ENCODE results near the gene FGD3.

The FGD3 gene

DNA sequence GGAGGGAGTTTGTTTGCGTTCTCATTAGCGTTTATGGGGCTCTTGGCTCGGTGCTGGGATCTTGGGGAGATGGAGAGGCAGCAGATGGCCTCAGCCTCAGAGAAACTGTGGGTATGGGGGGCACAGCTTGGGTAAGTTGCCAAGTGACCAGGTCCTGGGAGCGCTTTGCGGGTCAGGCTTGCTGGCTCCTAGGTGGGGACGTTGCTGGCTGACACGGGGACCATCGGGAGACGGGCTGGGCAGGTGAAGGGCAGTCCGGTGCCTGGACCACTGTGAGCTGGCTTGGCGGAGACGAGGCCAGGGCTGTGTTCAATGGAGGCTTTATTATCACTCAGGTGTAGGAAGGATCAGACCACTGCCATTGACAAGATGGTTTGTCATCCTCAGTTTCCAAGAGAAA, 30.0 kb downstream of the FGD3 start:
- Histone ChIP-seq H3K36me3 (ENCODE audit: low read depth) (no peaks in the 10 kb centered on the region), H3K4me1 (ENCODE audit: insufficient read depth, poor library complexity, severe bottlenecking) (peaks cover 5% of the 10 kb centered on the region), H3K27ac (ENCODE audit: poor library complexity, severe bottlenecking) (no peak overlapping the region), H3K27me3 (ENCODE audit: insufficient read depth, poor library complexity, severe bottlenecking) (no peaks in the 10 kb centered on the region), H3K4me3 (ENCODE audit: severe bottlenecking) (no peak overlapping the region), H3K9me3 (ENCODE audit: severe bottlenecking) (no peaks in the 10 kb centered on the region)
- ATAC-seq (ENCODE audit: low read depth) (no peak), DNase-seq (ENCODE audit: low spot score) (no peak)
- TF ChIP-seq, protein P1, sequence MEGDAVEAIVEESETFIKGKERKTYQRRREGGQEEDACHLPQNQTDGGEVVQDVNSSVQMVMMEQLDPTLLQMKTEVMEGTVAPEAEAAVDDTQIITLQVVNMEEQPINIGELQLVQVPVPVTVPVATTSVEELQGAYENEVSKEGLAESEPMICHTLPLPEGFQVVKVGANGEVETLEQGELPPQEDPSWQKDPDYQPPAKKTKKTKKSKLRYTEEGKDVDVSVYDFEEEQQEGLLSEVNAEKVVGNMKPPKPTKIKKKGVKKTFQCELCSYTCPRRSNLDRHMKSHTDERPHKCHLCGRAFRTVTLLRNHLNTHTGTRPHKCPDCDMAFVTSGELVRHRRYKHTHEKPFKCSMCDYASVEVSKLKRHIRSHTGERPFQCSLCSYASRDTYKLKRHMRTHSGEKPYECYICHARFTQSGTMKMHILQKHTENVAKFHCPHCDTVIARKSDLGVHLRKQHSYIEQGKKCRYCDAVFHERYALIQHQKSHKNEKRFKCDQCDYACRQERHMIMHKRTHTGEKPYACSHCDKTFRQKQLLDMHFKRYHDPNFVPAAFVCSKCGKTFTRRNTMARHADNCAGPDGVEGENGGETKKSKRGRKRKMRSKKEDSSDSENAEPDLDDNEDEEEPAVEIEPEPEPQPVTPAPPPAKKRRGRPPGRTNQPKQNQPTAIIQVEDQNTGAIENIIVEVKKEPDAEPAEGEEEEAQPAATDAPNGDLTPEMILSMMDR (IDR thresholded peaks at IDR 0.05; ENCODE audit: poor library complexity, severe bottlenecking): no peak

DNA sequence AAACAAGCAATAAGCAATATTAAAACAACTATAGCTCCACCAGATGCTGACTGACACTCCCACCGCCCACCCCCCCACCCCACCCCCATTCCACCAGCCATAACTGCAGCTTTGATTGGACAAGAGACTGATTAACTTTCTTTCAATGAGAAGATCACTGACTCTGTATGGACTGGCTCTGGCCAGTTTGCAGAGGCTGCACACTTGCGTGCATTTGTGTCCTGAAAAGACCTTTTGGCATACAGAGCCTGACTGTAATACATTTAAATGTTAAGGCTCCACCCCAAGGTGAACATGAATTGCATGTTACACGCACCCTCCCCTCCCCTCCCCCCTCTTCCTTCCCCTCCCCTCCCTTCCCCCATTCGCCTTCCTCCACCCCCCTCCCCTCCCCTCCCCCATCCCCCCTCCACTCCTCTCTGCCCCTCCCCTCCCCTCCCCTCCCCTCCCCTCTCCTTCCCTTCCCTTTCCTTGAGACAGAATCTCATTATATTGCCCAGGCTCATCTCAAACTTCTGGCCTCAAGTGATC, 31.1 kb downstream of the FGD3 start:
- Histone ChIP-seq H3K4me3 (ENCODE audit: severe bottlenecking) (no peak overlapping the region), H3K27ac (ENCODE audit: poor library complexity, severe bottlenecking) (no peak overlapping the region), H3K36me3 (ENCODE audit: low read depth) (no peaks in the 10 kb centered on the region), H3K4me1 (ENCODE audit: insufficient read depth, poor library complexity, severe bottlenecking) (peaks cover 5% of the 10 kb centered on the region), H3K27me3 (ENCODE audit: insufficient read depth, poor library complexity, severe bottlenecking) (no peaks in the 10 kb centered on the region), H3K9me3 (ENCODE audit: severe bottlenecking) (peaks cover 4% of the 10 kb centered on the region)
- TF ChIP-seq, protein P1 (IDR thresholded peaks at IDR 0.05; ENCODE audit: poor library complexity, severe bottlenecking): no peak
- DNase-seq (ENCODE audit: low spot score): no peak
- no peak for ATAC-seq (ENCODE audit: low read depth)

DNA sequence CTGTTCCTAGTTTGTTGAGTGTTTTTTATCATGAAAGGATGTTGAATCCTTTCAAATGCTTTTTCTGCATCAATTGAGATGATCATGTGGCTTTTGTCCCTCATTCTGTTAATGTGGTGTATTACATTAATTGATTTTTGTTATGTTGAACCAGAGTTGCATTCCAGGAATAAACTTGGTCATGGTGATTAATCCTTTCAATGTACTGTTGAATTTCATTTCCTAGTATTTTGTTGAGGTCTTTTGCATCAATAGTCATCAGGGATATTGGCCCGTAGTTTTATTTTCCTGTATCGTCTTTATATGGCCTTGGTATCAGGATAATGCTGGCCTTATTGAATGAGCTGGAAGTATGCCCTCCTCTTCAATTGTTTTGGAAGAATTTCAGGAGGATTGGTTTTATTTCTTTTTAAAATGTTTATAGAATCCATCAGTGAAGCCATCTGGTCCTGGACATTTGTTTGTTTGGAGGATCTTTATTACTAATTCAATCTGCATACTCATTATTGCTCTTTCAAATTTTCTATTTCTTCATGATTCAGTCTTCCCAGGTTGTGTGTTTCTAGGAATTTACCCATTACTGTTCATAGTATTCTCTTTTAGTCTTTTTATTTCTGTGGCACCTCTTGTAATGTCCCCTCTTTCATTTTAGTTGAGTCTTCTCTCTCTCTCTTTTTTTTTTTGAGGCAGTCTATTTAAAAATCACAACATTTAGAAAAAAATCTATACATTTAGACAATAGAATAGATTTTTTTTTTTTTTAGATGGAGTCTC, 32.1 kb downstream of the FGD3 start:
- Histone ChIP-seq H3K4me1 (ENCODE audit: insufficient read depth, poor library complexity, severe bottlenecking) (peaks cover 5% of the 10 kb centered on the region), H3K9me3 (ENCODE audit: severe bottlenecking) (peaks cover 14% of the 10 kb centered on the region), H3K36me3 (ENCODE audit: low read depth) (no peaks in the 10 kb centered on the region), H3K4me3 (ENCODE audit: severe bottlenecking) (no peak overlapping the region), H3K27me3 (ENCODE audit: insufficient read depth, poor library complexity, severe bottlenecking) (no peaks in the 10 kb centered on the region), H3K27ac (ENCODE audit: poor library complexity, severe bottlenecking) (peak overlapping the region; percentile 42)
- no peak for ATAC-seq (ENCODE audit: low read depth)
- TF ChIP-seq, protein P1 (IDR thresholded peaks at IDR 0.05; ENCODE audit: poor library complexity, severe bottlenecking): no peak
- no peak for DNase-seq (ENCODE audit: low spot score)

DNA sequence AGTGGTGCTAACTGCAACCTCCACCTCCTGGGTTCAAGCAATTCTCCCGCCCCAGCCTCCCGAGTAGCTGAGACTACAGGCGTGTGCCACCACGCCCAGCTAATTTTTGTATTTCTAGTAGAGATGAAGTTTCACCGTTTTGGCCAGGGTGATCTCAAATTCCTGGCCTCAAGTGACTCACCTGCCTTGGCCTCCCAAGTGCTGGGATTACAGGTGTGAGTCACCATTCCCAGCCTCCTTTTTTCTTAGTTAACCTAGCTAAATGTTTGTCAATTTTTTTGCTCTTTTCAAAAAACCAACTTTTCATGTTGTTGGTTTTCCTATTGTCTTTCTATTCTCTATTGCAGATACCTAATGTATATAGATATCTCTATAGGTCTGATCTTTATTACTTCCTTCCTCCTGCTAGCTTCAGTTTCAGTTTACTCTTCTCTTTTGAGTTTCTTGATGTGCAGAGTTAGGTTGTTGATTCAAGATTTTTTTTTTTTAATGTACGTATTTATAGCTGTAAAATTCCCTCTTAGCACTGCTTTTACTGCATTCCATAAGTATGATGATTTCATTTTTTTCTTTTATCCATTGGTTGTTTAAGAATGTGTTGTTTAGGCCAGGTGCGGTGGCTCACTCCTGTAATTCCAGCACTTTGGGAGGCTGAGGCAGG, 32.9 kb downstream of the FGD3 start:
- peak overlapping the region; percentile 42 for H3K27ac ChIP-seq (ENCODE audit: poor library complexity, severe bottlenecking)
- no peaks in the 10 kb centered on the region for H3K27me3 ChIP-seq (ENCODE audit: insufficient read depth, poor library complexity, severe bottlenecking)
- H3K9me3 ChIP-seq (ENCODE audit: severe bottlenecking): peaks cover 14% of the 10 kb centered on the region
- ATAC-seq (ENCODE audit: low read depth): no peak
- H3K36me3 ChIP-seq (ENCODE audit: low read depth): no peaks in the 10 kb centered on the region
- H3K4me1 ChIP-seq (ENCODE audit: insufficient read depth, poor library complexity, severe bottlenecking): peaks cover 5% of the 10 kb centered on the region
- DNase-seq (ENCODE audit: low spot score): no peak
- no peak overlapping the region for H3K4me3 ChIP-seq (ENCODE audit: severe bottlenecking)
- TF ChIP-seq, protein P1 (IDR thresholded peaks at IDR 0.05; ENCODE audit: poor library complexity, severe bottlenecking): no peak

Data from RWPE2 (cell line).